ENCODE measurements around the gene ITPR2. TPM values are rescaled to one million over a fixed set of nuclear protein-coding genes. Genes with fewer than 3 reads are reported as not detected.

The ITPR2 gene
- total RNA-seq, 1 donor from 2014 or later: 48.1 TPM

DNA sequence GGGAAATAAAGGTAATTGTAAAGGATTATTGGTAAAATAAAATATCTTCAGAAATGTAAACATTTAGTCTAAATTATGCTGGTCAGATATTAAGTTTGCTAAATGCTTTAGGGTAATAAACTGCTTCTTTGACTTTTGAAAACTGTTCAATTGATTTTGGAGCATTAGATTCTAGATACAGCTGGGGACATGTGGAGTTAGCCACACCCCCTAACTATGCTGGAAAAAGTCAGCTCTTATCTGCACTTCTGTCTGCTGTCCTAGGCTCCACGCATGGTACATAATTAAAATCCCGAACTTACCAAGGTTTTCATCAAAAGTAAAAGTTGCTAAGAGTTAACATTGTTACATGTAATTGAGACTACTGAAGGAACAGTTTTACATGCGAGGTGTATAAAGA is 78.8 kb downstream of the ITPR2 start:
- no peak overlapping the region for H3K27ac ChIP-seq
- DNase-seq (ENCODE audit: extremely low spot score in 2 of 2): no peak
- no peaks in the 10 kb centered on the region for H3K36me3 ChIP-seq
- intact Hi-C loops (cut with DNase I): no loop called here
- peaks cover 3% of the 10 kb centered on the region for H3K9me3 ChIP-seq
- H3K4me3 ChIP-seq: no peak overlapping the region
- no peaks in the 10 kb centered on the region for H3K27me3 ChIP-seq
- peaks cover 12% of the 10 kb centered on the region for H3K4me1 ChIP-seq
- TF ChIP-seq, protein P1, sequence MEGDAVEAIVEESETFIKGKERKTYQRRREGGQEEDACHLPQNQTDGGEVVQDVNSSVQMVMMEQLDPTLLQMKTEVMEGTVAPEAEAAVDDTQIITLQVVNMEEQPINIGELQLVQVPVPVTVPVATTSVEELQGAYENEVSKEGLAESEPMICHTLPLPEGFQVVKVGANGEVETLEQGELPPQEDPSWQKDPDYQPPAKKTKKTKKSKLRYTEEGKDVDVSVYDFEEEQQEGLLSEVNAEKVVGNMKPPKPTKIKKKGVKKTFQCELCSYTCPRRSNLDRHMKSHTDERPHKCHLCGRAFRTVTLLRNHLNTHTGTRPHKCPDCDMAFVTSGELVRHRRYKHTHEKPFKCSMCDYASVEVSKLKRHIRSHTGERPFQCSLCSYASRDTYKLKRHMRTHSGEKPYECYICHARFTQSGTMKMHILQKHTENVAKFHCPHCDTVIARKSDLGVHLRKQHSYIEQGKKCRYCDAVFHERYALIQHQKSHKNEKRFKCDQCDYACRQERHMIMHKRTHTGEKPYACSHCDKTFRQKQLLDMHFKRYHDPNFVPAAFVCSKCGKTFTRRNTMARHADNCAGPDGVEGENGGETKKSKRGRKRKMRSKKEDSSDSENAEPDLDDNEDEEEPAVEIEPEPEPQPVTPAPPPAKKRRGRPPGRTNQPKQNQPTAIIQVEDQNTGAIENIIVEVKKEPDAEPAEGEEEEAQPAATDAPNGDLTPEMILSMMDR (IDR thresholded peaks at IDR 0.05): no peak
- TF ChIP-seq POLR2A (IDR thresholded peaks at IDR 0.05): no peak
- no peak for TF ChIP-seq POLR2AphosphoS5 (IDR thresholded peaks at IDR 0.05; ENCODE audit: insufficient read depth in 1 of 2, low read depth in 1 of 2)

DNA sequence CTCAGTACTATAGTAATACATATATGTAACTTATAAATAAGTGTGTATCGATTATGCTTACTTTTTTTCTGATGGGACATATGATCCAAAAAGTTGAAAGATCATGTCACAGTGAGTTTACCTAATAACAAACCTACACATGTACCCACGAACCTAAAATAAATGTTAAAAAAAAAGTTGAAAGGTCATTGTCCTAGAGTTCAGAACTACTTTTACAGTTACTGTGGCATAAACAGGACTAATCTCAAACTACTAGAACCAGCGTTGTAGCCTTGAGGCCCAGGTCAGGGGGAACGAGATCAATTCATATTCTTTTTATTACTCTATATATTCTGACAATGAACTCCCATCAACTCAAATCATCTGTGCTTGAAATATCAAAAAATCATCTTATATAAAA is 81.8 kb downstream of the ITPR2 start:
- intact Hi-C loops (cut with DNase I): no loop called here
- Histone ChIP-seq H3K4me3 (no peak overlapping the region), H3K27me3 (no peaks in the 10 kb centered on the region), H3K9me3 (no peaks in the 10 kb centered on the region), H3K27ac (no peak overlapping the region), H3K36me3 (no peaks in the 10 kb centered on the region), H3K4me1 (peaks cover 22% of the 10 kb centered on the region)
- DNase-seq (ENCODE audit: extremely low spot score in 2 of 2): no peak
- no peak for TF ChIP-seq POLR2A (IDR thresholded peaks at IDR 0.05)
- no peak for TF ChIP-seq POLR2AphosphoS5 (IDR thresholded peaks at IDR 0.05; ENCODE audit: insufficient read depth in 1 of 2, low read depth in 1 of 2)
- TF ChIP-seq, protein P1 (IDR thresholded peaks at IDR 0.05): no peak

DNA sequence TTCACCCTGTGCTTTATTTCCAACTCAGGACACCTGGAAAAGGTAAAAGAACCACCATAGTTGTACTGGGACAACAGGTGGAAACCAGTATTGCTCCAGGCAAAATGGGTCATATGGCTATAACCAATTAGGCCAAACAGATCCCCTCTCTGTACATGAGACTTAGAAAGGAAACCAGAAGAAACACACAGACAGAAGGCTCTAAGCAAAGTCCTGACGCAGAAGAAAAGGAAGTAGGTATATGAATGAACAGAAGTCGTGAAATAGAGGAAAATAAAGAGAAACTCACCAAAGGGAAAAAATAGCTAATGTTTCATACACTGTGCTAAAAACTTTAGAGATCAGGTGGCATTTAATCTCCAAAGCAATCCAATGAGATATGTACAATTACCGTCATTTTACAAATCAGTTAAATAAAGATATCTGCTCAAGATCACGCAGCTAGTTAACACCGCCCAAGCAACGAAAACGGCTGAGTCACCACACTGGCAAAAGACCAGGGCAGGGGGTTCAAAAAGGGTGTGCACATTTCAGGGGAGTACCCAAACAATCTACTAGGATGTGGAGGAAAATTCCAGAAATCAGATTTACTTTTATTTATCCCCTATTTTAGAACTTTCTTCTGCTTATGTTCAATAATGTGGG is 82.3 kb downstream of the ITPR2 start:
- Histone ChIP-seq H3K4me3 (no peak overlapping the region), H3K9me3 (no peaks in the 10 kb centered on the region), H3K27me3 (no peaks in the 10 kb centered on the region), H3K36me3 (no peaks in the 10 kb centered on the region), H3K27ac (no peak overlapping the region), H3K4me1 (peaks cover 25% of the 10 kb centered on the region)
- intact Hi-C loops (cut with DNase I): no loop called here
- DNase-seq (ENCODE audit: extremely low spot score in 2 of 2): no peak
- TF ChIP-seq, protein P1 (IDR thresholded peaks at IDR 0.05): no peak
- no peak for TF ChIP-seq POLR2A (IDR thresholded peaks at IDR 0.05)
- TF ChIP-seq POLR2AphosphoS5 (IDR thresholded peaks at IDR 0.05; ENCODE audit: insufficient read depth in 1 of 2, low read depth in 1 of 2): no peak

DNA sequence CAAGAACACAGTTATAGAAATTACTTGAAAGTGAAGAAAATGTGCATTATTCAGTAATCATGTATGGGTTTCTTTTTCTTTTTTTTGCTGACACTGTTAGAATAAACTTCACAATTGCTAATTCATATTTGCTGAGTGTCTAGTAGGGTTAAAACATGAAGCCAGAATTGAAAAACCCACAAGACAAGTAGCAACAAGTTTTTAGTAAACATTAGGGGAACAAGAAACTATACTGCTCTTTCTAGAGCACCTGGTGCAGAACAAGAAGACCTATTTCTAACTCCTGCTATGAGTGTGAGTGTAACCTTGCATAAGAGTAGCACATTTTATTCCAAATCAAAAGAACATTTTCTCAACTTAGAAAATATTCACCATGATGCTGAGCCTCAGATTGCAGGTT is 83.2 kb downstream of the ITPR2 start:
- H3K36me3 ChIP-seq: no peaks in the 10 kb centered on the region
- no peak for DNase-seq (ENCODE audit: extremely low spot score in 2 of 2)
- H3K27ac ChIP-seq: no peak overlapping the region
- no peaks in the 10 kb centered on the region for H3K27me3 ChIP-seq
- H3K4me1 ChIP-seq: peaks cover 33% of the 10 kb centered on the region
- intact Hi-C loops (cut with DNase I): no loop called here
- TF ChIP-seq, protein P1 (IDR thresholded peaks at IDR 0.05): no peak
- TF ChIP-seq POLR2AphosphoS5 (IDR thresholded peaks at IDR 0.05; ENCODE audit: insufficient read depth in 1 of 2, low read depth in 1 of 2): no peak
- TF ChIP-seq POLR2A (IDR thresholded peaks at IDR 0.05): no peak
- H3K9me3 ChIP-seq: no peaks in the 10 kb centered on the region
- no peak overlapping the region for H3K4me3 ChIP-seq

DNA sequence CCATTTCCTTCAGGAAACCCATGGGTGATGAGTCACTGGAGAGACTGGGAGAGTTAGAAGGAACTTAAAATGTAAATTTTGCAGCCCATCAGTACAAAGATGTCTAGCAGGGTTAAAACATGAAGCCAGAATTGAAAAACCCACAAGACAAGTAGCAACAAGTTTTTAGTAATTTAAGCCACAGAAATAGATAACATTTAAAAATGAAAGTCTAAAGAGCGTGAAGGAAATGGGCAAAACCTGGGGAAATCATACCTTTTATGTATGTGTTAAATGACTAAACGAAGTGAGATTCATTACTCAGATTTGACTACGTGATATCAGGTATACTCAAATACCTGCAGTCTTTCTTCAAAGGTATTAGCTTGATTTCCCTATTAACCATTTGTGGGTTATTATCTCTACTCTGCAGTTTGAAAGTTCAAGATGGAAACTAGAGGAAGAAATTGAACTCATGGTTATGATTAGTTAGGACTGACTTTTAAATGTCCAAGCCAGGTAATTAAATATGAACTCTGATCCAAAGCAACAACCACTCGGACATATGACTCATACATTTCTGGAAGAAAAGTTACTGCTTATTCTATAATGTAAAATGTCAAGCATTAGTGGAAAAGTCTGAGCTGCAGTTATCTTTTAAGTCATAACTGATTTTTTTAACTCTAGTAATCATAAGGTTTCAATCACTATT is 84.1 kb downstream of the ITPR2 start:
- TF ChIP-seq POLR2AphosphoS5 (IDR thresholded peaks at IDR 0.05; ENCODE audit: insufficient read depth in 1 of 2, low read depth in 1 of 2) (no peak), POLR2A (IDR thresholded peaks at IDR 0.05) (no peak)
- TF ChIP-seq, protein P1 (IDR thresholded peaks at IDR 0.05): no peak
- no peak overlapping the region for H3K27ac ChIP-seq
- H3K27me3 ChIP-seq: no peaks in the 10 kb centered on the region
- H3K4me1 ChIP-seq: peaks cover 36% of the 10 kb centered on the region
- no peaks in the 10 kb centered on the region for H3K9me3 ChIP-seq
- intact Hi-C loops (cut with DNase I): no loop called here
- H3K4me3 ChIP-seq: no peak overlapping the region
- DNase-seq (ENCODE audit: extremely low spot score in 2 of 2): no peak
- H3K36me3 ChIP-seq: no peaks in the 10 kb centered on the region
